Measurements from ENCODE around the gene SMYD3.

The SMYD3 gene

DNA sequence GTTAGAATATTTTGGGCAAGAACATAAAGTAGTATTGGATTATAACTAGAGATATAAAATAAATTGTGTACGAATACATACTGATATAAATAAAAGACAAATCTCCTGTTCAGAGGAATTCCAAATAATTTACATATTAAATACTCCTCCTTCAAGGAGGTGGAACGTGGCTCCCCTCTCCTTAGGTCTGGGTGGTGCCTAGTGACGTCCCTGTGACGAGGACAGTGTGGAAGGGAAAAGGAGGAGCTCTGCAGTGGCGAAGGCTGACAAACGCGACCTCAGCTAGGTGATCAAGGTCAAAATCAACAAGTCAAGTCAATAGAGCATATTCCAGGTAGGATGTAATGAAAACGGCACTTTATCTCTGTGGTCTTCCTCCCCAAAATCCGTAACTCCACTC, 310.0 kb downstream of the SMYD3 start:
- TF ChIP-seq, protein P1, sequence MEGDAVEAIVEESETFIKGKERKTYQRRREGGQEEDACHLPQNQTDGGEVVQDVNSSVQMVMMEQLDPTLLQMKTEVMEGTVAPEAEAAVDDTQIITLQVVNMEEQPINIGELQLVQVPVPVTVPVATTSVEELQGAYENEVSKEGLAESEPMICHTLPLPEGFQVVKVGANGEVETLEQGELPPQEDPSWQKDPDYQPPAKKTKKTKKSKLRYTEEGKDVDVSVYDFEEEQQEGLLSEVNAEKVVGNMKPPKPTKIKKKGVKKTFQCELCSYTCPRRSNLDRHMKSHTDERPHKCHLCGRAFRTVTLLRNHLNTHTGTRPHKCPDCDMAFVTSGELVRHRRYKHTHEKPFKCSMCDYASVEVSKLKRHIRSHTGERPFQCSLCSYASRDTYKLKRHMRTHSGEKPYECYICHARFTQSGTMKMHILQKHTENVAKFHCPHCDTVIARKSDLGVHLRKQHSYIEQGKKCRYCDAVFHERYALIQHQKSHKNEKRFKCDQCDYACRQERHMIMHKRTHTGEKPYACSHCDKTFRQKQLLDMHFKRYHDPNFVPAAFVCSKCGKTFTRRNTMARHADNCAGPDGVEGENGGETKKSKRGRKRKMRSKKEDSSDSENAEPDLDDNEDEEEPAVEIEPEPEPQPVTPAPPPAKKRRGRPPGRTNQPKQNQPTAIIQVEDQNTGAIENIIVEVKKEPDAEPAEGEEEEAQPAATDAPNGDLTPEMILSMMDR (IDR thresholded peaks at IDR 0.05; ENCODE audit: borderline replicate concordance, insufficient read depth, low read depth, low read length): no peak

DNA sequence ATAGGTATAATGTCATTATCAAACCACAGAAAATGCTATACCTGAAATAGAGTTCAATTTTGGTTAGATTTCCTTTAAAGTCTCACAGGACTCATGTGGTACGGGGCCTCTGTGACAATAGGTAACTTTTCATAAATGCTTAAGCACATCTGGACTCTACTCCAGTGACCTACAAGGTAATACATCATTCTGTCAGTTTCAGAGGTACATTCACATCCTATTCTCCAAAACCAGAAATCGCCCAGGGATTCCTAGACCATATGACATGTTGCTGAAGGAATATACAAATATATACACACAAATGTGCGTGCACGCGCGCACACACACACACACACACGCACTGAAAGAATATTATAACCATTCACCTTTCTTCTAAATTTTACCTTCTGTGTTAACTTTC, 311.8 kb downstream of the SMYD3 start:
- no peak overlapping the region for H3K4me3 ChIP-seq (ENCODE audit: low read depth, low read length)
- TF ChIP-seq, protein P1 (IDR thresholded peaks at IDR 0.05; ENCODE audit: borderline replicate concordance, insufficient read depth, low read depth, low read length): no peak

More for the DNA sequence above, 310.0 kb downstream of the SMYD3 start:
- no peak overlapping the region for H3K4me3 ChIP-seq (ENCODE audit: low read depth, low read length)

DNA sequence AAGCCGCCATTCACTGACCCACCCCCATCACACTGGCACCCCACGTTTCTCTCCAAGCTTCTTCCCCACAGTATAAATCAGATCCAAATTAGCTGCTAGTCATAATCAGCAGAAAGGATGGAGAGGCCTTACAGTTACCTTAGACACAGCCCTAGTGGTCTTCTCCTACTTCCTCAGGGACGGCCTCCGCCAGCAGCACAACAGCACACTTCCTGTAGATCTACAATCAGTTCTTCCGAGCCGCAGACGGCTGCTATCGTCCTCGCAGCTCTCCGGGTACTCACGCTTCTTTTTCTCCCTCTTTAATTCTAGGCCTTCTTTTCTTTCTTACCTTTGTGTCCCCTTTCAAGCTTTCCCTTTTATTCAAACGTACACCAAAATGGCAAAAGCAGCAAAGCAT, 313.5 kb downstream of the SMYD3 start:
- TF ChIP-seq, protein P1 (IDR thresholded peaks at IDR 0.05; ENCODE audit: borderline replicate concordance, insufficient read depth, low read depth, low read length): no peak
- no peak overlapping the region for H3K4me3 ChIP-seq (ENCODE audit: low read depth, low read length)

DNA sequence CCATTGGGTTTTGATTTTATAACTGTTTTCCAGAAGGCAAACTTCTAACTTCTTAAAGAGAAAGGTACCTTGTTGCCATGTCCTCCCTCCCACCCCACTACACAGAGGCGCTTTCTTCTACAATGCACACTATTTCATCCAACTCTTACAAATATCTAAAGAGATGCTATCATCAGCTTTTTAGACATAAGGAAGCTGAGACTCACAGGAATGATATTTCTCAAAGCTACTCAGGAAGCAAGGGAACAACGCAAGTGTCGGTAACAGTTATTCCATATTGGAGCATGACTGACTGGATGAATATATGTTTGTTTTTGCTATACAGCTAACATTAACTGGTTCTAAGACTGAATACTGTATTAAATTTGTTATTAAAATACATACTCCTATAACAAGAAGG, 318.0 kb downstream of the SMYD3 start:
- no peak overlapping the region for H3K4me3 ChIP-seq (ENCODE audit: low read depth, low read length)
- TF ChIP-seq, protein P1 (IDR thresholded peaks at IDR 0.05; ENCODE audit: borderline replicate concordance, insufficient read depth, low read depth, low read length): no peak

DNA sequence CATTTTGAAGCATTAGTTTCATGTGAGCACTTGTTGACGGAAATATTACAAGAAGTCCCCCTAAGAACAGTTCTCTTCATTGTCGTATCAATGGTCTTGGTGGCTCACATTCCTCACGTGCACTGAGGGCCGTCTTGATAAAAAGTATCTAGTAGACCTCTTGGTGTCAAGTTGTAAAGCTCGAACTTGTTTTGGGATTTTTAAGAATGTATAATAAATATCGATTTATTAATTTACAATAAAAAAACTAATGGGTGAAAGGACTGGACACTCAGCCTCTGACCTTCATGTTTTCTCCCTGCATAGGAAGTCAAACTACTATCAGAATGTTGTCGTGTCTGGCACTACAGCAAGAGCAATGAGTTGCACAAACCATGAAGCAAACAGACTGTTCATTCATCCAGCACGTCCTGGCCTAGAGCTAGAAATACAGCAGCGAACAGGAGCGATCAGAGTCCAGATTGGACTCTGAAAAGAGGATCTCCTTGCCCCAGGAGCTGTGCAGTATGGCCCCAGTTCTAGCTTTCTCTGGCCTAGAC, 319.2 kb downstream of the SMYD3 start:
- no peak overlapping the region for H3K4me3 ChIP-seq (ENCODE audit: low read depth, low read length)
- TF ChIP-seq, protein P1 (IDR thresholded peaks at IDR 0.05; ENCODE audit: borderline replicate concordance, insufficient read depth, low read depth, low read length): no peak

DNA sequence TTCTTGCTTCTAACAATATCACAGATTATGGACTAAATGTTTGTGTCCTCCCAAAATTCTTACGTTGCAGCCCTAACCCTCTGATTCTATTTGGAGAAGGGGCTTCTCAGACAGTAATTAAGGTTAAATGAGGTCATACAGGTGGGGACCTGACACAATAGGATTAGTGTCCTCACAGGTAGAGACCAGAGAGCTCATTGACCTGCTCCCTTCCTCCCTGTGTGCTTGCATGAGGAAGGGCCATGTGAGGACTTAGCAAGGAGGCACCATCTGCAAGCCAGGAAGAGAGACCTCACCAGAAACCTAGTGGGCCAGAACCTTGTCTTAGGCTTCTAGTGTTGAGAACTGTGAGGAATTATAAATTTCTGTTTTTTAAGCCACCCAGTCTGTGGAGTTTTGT, 322.6 kb downstream of the SMYD3 start:
- H3K4me3 ChIP-seq (ENCODE audit: low read depth, low read length): no peak overlapping the region
- TF ChIP-seq, protein P1 (IDR thresholded peaks at IDR 0.05; ENCODE audit: borderline replicate concordance, insufficient read depth, low read depth, low read length): no peak

DNA sequence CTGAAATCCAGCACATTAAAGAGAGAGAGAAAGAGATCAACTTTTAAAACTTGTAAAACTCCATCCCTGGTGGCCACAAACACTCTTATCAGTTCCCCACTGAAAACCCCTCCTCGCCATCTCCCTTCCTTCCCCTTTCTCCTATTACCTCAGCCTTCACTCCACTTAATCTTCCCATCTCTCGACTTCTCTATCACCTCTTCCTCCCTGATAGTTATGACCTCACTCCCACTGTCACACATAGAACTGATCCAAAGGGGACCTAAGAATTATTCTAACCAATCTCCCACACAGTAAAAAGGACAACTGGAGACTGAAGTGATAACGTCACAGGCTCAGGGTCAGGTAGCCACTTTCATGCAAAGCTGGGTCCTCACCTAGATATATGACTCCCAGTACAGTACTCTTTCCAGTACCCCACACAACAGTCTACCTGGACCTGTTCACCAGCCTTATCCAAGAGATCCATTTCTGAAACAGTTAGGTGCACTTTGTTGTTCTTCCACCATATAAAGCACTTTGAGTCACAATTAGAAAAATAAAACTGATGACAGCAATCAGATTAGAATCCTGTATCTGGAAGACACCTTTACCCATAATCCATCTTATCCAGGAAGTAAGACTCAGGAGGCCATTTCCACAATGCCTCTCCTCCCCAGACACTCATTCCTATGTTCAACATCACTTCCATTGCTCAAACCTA, 324.8 kb downstream of the SMYD3 start:
- no peak overlapping the region for H3K4me3 ChIP-seq (ENCODE audit: low read depth, low read length)
- TF ChIP-seq, protein P1 (IDR thresholded peaks at IDR 0.05; ENCODE audit: borderline replicate concordance, insufficient read depth, low read depth, low read length): no peak
